ENCODE data around the gene TNMD.
"Not testable (repeated sequence)": the region's sequence is repeated elsewhere in the genome, so short reads cannot be mapped to it uniquely, and the experiment has no call there.

The TNMD gene

DNA sequence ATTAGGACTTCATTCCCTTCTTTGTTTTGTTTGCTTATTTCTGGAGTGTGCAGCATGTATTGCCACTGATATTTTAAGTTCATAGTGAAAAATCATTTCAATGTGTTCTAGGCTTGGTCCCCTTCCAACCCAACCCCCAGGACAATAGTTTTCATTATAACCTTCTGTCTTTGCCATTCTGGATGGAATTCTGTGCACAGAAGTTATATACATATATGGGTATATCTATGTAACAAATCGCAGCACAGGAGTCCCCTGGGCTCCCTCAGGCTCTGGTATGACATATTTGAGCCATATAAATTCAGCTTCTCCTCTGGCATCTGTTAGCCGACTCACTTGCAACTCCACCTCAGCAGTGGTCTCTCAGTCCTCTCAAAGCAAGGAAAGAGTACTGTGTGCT lies at the start of gene TNMD:
TNMD (plus strand) TSS at position 326 of the 400 bp plus-strand sequence. CDS start 83 bp downstream, outside the sequence.
- DNase-seq: no peak

DNA sequence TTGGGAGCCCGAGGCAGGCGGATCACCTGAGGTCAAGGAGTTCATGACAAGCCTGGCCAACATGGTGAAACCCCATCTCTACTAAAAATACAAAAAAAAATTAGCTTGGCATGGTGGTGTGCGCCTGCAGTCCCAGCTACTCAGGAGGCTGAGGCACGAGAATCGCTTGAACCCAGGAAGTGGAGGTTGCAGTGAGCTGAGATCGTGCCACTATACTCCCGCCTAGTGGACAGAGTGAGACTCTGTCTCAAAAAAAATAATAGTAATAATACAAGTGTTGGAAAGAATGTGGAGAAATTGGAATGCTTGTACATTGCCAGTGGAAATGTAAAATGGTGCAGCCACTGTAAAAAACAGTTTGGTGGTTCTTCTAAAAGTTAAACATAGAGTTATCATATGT lies 19.2 kb upstream of the TNMD start:
- not testable (repeated sequence) for DNase-seq

DNA sequence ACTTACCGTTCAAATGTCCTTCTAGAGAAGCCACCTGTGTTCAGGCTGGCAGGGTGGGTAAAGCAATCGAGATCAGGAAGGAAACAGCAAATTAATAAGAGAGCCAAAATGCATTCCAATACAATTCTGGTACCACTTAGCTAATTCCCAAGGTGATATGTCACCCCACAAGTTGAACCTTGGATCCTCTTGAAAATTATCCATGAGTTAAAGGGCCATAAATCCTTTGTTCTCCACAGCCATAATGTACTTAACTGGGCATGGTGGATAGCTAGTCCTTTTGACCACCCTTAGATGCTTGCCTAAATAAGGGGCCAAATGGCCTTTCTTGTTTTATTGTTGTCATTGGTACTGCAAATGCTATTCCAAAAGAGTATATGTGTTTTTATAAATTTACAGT lies 2.0 kb downstream of the TNMD start:
- DNase-seq: no peak

DNA sequence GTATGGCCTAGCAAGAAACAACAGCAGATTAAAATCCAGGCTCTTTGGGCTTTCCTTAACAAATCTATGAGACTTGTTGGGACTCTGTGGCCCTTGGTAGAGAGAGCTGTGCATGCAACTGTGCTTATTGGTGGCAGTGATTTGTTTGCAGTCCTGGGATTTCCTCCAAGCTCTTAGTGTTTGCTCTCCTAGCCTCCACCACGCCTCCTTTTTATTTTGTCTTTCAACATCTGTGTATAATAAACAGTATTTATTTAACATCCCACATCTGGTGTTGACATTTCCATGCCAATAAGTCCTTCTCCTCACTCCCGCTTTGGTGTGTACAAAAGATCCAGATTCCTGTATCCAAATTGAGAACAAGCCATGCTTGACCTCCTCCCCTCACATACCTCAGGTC lies 3.1 kb downstream of the TNMD start:
- DNase-seq: no peak

- DNase-seq: no peak
Observed at GRCh38 chrX:100591256-100592051, 6.7 kb downstream of the TNMD start.

DNA sequence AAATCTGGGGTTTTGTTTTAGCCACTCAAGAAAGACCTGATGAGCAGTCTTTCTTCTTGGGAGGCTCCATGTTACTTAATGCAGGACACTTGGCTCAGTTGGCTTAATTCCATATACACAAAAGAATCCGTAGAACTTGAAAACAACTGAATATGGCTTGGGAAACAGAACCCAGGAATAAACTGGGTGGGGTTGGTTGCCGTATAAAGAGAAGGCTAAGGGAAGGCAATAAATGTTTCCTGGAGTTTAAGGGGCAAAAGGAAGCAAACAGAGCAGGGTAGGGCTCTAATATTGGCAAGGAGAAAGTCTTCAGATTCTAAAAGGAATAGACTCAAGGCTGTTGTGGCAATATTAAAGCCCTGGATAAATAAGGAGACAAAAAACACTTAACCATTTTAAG lies 8.4 kb downstream of the TNMD start:
- DNase-seq: no peak

DNA sequence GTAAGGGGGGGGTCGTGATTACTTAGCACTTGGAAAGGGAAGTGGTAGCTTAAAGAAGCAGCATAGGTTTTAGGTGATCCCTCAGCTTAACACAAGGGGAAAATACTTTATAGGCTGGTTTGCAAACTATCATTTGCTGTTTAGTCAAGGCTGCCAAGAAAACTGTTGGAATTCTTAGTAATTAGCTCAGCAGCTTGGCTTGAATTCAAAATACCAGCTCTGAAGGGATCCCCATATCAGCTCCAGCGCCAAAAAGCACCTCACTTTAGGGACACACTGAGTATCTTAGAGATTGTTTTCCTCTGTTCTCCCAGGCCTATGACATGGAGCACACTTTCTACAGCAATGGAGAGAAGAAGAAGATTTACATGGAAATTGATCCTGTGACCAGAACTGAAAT lies 8.8 kb downstream of the TNMD start:
- no peak for DNase-seq

- DNase-seq: no peak
Observed at GRCh38 chrX:100596601-100597000, 11.9 kb downstream of the TNMD start.

- no peak for DNase-seq
Observed at GRCh38 chrX:100599456-100599855, 14.7 kb downstream of the TNMD start.

DNA sequence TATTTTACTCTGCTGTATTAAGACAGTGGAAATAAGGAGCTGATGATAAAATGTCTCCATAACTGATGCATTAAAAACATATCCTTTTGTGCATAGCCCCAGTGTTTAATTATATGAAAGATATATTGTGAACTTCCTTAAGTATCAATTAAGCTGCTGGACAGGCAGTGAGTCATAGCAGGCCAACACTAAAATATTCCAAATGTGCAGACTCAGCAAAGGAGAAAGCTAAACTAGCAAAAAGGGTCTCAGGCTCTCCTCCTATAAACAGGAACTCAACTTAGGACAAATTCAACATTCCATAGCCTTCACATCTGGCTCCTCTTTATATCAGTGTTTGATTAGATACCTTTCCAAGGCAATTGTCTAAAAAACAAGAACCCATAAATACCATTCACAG lies 15.6 kb downstream of the TNMD start:
- DNase-seq: no peak

- no peak for DNase-seq
Observed at GRCh38 chrX:100600758-100601157, 16.0 kb downstream of the TNMD start.

- DNase-seq: no peak
Observed at GRCh38 chrX:100606753-100607152, 22.0 kb downstream of the TNMD start.

- DNase-seq: no peak
Observed at GRCh38 chrX:100609591-100609990, 24.9 kb downstream of the TNMD start.

DNA sequence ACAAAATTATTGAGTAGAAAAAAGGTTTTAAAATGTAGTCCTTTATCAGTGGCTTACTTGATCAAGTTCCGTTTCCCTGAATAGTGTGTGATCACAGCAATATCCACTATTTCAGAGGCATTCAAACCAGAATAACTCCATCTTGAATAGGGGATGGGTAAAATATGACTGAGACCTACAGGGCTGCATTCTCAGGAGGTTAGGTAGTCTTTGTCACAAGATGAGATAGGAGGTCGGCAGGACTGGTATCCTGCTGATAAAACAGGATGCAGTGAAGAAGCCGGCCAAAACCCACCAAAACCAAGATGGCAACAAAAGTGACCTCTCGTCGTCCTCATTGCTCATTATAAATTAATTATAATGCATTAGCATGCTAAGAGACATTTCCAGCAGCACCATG lies 27.2 kb downstream of the TNMD start:
- no peak for DNase-seq

GRCh38 chrX:100615005-100615404 lies 30.3 kb downstream of the TNMD start:
- DNase-seq: peak in 1 of 2 donors; percentile 16

DNA sequence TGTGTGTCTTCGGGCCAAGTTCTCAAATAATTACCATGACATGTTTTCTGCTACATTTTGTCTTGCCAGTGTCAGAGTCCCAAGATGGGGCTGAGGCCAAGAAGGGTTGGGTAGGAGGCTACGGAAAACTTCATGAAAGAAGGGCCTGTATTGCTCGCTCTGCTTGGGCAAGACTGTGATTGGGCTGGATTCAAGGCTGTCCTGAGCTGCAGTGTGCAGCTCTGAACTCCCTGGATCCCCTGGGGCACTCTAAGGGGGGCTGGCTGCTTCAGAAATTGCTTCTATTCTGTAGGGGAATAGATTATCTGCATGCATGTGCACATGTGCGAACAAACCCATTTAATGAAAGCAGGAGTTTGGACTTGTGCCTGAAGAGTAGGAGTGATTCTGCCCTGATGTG lies 38.3 kb downstream of the TNMD start:
- DNase-seq: no peak

DNA sequence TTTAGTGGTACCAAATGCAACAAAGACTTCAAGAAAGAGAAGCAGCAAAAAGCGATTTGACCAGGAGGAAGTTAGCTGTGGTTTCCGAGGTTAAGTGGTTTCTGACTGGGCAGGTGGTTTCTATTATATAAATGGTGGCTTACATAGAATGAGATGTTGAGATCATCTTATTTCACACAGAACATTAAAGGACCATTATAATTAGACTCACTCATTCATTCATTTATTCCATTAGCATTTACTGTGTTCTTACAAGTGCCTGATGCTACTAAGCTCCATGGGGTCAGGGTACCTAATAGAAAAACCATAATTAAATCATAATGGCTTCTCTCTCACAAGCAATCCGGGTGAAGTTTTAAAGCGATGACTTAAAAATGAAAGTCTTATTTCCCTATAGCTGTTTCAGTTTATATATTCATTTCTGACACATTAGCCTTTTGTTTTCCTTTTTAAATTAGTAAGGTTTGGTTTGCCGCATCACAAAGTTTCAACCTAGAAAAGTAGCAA lies 41.3 kb downstream of the TNMD start:
- no peak for DNase-seq

DNA sequence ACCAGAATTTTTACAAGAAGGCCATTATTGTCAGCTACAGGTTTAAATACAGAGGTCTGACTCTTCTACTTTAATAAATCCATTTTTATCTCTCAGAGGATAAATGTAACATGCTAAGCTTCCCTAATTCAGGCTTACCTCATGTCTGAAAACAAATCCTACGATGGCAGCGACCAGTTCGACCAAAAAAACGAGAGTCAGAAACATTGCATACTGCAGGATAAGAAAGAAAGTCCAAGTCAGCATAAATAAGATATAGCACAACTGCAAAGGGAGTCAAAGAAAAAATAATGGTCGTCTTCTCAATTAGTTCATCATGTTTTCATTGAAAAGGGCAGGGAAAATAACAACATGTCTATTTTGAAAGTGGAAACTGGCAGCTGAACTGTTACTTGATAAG lies 50.3 kb downstream of the TNMD start:
- DNase-seq: no peak

DNA sequence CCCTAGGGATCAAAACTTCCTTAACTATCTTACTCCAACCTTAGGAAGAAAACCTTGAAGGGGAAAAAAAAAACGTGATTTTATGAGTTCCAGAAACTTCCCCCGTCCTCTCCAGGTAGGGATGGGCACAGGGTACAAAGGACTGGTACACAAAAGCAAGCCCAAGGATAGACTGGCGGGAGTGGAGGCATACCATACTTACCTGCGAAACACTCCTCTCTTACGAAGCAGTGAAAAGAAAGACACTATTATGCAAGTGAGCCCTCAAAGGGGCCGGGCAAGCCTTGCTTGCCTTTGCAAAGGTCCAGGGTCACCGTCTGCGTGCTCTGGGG lies 51.2 kb downstream of the TNMD start:
- no peak for DNase-seq

GRCh38 chrX:100636321-100636991 lies 51.7 kb downstream of the TNMD start, which contains the start of gene TSPAN6:
TSPAN6 (minus strand) TSS chrX:100636806; CDS start chrX:100636694, 112 bp downstream.
- peak; percentile 72 to 81 for DNase-seq

GRCh38 chrX:100642290-100642689 lies 57.6 kb downstream of the TNMD start:
- DNase-seq: no peak

DNA sequence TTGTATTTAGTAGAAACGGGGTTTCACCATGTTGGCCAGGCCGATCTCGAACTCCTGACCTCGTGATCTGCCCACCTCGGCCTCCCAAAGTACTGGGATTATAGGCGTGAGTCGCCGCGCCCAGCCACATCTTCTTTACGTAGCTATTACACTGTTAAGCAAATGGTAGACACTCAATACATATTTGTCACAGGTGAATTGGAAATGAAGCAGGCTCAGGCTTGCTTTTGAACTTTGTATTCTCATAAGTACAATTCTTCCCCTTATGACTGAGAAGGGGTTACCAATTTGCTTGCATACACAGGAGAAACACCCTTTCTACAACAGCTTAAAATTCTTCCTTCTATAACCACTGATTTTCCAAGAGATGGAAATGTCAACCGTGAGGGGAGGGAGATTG lies 58.5 kb downstream of the TNMD start:
- no peak for DNase-seq

- DNase-seq: no peak
Observed at GRCh38 chrX:100643956-100644860, 59.5 kb downstream of the TNMD start, which contains the start of gene SRPX2. SRPX2 (plus strand) TSS chrX:100644199; CDS start chrX:100646323, 2,124 bp downstream.

Measured in CD4-positive, alpha-beta T cell treated with Interferon alpha-2 for 1 hour (primary cell).